Glomerular endothelial cell (primary cell): ENCODE measurements around the gene SRL. TPM values are rescaled to one million over a fixed set of nuclear protein-coding genes. Genes with fewer than 3 reads are reported as not detected.
"Not testable (repeated sequence)": the region's sequence is repeated elsewhere in the genome, so short reads cannot be mapped to it uniquely, and the experiment has no call there.

ENCODE experiments used
- DNase-seq: peaks from one replicate; pipeline ENCODE4 v3.0.0-alpha.2; 2011; ENCODE audit warnings: low read depth, low spot score; ENCODE audit errors: extremely low read depth
- total RNA-seq: library from RNA; depleted of rRNA; stranded (reverse); fragments of >200 nt; gene quantifications from 2 replicates; pipeline ENCODE4 v1.2.3, GENCODE V29; 2015

The SRL gene
- total RNA-seq, 1 donor from 2014 or later = 0.06 TPM

DNA sequence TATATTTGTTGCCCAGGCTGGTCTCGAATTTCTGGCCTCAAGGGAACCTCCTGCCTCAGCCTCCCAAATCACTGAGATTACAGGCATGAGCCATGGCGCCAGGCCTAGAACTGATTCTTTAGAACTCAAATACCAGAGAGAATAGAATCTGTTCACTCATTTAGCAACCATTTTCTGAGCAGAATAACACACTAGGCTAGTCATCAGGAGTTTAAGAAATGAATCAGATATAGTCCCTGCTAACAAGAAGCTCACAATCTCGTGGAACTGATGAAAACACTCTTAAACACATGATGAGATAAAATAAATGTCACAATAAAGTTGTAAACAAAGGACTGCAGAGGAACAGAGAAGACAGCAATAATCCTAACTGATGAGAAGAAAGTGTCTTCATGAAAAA, 69.8 kb downstream of the SRL start:
- no peak for DNase-seq

DNA sequence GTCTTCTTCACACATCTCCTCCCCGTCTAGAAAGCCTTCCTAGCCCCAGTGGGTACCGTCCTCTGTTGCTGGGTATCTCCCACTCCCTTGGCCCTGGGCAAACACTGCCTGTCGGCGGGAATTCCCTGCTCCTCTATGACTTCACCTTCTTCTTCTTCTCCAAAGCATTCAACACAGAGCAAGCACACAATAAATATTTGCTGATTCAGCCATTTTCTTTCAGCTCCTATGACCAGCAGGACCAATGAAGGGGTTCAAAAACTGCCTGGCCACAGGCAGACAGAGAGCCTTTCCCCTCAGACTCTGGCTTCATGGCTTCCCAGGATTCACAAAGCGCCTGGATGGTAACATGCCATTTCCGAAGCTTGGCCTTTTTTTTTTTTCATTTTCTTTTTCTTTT, 72.5 kb downstream of the SRL start:
- no peak for DNase-seq

DNA sequence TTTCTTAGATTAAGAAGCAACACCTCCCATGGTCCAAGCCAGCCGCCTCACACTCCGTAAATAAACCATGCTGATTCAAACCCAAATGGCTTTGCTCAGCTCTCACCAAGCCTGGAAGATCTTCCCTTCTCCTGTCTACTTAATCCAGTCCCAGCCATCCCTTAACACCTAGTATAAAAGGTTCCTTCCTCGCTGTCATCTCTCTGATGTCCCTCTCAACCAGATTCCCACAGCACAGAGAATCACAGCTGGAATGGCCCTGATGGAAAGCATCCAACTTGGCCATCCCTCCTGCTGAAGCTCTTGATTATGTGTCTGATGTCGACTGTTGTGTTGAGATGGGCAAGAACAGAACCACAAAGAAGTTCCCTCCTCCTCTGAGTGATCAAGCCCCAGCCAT, 75.1 kb downstream of the SRL start:
- no peak for DNase-seq

DNA sequence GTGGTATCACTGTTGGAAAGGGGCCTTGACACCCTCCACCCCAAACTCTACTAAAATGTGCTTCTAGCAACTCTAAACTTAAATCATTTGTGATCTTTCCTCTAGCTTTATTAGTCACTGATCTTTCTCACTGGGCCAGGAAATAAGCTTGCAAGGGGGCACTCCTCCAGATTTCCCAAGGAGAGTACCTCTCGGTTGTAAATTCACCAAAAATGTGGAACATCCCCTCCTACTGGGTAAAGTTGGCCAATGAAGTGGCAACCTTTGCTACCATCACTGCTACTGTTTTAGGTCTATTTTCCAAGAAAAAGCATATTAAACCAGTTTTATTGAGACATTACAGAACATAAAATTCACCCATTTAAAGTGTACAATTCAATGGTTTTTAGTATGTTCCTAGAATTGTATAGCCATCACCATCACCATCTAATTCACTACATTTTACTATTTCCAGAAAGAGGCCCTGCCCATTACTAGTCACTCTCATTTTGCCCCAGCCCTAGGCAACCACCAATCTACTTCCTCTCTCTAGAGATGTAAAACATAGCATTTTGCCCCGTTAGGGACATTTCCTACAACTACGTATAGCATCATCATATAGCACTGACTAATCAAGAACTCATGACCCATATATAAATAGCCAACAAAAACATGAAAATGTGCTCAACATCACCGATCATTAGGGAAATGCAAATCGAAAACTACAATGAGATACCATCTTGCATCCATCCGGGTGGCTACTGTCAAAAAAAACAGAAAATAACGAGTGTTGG, 81.0 kb downstream of the SRL start:
- no peak for DNase-seq

DNA sequence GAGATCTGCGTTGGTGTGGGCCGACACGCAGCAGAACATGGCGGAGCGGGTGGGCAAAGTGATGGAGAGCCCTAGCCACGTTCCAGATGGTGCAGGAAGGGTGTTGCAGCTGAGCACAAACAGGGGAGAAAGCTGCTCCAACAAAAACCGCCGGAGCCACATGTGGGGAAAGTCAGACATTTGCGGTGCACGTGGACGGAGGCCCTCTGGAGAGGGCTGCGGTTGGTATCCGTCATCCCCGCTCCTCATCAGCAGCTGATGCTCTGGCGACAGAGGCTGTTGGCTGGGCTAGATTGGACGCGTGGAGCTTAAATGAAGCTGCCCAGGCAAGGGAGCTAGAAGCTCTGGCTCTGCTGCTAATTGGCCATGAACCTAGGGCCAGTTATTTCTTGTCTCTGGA, 82.2 kb downstream of the SRL start:
- DNase-seq = no peak

DNA sequence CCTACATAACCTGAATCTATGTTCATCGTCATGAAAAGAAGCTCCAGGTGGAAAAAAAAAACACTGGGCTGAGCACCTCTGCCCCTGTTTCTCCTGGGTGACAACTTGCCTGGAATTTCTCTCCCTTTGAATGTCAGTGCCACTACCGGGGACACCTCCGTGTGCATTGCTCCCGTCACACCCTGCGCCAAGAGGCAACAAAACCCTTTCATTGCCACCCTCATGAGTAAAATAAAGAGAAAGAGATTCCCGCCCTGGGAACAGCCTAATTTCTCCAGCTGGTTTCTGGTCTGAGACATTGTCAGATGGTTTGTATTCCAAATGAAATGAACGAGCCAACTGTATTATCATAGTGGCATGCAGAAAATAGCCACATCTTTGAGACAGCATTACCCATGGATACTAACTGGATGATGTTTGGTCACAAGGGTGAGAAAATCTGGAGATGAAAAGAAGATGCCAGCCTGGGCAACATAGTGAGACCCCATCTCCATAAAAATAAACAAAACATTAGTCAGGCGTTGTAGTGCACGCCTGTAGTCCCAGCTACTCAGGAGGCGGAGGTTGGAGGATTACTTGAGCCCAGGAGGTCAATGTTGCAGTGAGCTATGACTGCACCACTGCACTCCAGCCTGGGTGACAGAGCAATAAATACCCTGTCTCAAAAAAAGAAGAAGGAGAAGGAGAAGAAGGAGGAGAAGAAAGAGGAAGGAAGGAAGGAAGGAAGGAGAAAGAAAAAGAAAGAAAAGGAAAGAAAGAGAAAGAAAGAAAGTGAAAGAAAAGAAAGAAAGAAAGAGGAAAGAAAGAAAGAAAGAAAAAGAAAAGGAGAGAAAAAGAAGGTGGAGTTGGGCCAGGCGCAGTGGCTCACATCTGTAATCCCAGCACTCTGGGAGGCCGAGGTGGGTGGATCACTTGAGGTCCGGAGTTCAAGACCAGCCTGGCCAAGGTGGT, 83.5 kb downstream of the SRL start:
- no peak for DNase-seq

DNA sequence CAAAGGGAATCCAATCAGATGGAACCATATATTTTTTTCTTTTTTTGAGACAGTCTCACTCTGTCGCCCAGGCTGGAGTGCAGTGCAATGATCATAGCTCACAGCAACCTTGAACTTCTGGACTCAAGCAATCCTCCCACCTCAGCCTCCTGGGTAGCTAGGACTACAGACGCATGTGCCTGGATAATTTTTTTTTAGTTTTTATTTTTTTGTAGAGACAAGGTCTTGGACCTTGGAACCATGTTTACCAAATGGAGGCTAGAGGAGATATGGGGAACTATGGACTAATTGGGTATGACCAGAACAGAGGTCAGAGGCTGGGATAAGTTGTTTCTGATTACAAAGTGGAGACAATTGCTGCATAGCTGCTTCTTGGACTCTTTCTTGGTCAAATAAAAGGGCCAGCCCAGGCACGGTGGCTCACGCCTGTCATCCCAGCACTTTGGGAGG, 84.5 kb downstream of the SRL start:
- no peak for DNase-seq

DNA sequence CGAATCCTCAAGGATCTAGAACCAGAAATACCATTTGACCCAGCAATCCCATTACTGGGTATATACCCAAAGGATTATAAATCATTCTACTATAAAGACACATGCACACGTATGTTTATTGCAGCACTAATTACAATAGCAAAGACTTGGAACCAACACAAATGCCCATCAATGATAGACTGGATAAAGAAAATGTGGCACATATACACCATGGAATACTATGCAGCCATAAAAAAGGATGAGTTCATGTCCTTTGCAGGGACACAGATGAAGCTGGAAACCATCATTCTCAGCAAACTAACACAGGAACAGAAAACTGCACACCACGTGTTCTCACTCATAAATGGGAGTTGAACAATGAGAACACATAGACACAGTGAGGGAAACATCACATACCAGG, 85.4 kb downstream of the SRL start:
- not testable (repeated sequence) for DNase-seq

DNA sequence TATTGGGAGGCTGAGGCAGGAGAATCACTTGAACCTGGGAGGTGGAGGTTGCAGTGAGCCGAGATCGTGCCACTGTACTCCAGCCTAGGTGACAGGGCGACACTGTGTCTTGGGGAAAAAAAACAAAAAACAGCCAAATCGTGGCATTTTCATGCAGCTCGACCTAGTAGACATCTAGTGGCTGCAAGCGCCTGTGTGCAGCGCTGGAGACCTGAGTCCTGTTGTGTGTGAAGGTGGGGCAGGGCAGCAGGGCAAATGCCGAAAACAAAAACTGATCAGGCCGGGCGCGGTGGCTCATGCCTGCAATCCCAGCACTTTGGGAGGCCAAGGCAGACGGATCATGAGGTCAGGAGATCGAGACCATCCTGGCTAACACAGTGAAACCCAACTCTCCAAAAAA, 88.5 kb downstream of the SRL start:
- not testable (repeated sequence) for DNase-seq

DNA sequence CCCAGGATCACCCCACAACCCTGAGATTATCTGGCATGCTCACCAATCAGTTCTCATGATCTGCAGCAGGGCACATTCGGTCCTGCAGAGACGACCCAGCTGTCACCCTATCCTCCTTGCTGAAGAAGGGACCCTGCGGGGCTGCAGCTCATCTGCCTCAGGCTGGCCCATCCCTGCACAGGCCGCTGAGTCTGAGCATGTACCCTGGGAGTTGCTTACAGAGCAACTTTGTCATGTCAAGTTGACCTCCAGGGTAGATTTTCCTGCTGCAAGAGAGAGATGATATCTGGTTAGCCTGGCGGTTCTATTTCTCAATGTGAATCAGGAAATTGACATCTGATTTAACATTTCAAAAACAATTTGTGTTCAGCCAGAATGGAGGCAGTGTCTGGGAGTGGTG, 89.6 kb downstream of the SRL start:
- no peak for DNase-seq

DNA sequence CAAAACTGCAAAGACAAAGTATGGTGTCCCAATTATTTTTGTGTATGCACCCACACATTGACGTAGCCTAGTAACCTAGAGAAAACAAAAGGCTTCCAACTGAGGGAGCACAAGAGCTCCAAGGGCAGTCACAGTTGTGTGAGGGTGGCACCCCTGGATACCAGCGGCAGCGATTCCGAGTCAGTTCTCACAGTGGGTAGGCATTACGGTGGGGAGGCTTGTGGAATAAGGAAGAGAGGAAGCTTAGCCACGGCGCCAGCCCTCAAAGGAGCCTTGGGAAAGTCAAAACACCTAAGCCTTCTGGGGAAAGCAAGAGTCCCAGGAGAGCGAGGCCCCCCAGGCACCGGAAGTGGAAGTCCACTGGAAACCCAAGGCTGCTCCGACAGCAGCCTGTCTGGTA, 94.6 kb downstream of the SRL start:
- no peak for DNase-seq

DNA sequence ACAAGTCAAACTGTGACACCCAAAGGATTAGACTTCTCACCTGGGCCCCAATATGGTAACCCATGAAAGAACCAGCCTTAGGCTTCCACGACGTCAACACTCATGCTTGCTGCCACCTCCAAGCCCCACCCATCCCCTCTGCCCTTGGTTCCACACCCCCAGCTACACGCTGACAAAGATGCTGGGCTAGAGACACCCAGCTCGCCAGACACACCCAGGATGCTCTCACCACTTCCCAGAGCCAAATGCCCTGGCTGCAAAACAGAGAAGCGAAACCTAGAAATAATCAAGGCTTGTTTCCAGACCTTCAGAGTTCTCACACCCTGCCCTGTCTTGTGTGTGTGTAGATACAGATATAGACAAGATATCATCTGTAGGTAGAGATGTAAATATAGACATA, 99.6 kb downstream of the SRL start:
- no peak for DNase-seq

DNA sequence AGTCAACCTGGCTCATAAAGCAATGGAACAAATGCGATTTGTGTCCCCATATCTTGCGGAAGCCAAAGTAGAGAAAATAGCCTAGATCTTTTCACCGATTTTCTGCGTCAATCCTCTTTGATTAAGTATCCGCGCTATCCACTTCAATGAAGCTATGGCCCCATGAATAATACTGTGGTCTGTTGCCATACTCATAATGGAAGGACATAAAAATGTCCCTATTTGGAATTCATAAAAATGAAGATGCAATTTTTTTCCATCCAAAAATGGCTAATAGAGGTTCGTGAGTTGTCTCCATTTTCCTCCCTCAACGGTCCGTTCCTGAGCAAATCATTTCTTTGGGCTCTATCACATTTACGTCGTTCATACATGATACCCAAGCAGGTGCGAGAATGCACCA, 100.3 kb downstream of the SRL start:
- DNase-seq = no peak

DNA sequence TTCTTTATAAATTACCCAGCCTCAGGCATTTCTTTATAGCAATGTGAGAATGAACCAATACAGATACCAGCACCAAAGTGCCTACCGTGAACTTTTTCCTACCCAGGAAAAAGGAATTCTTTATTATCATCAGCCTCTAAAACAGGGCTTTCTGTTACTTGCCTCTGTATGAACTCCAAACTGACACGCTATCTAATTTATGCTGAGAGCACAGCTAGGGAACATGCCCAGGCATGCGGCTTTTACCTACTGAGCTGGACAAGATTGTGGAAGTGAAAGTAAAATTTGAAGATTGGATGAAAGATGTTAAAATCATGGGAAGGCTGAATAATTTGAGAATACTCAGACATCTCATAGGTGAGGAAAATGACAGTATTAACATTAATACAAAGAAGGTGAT, 101.2 kb downstream of the SRL start:
- no peak for DNase-seq

DNA sequence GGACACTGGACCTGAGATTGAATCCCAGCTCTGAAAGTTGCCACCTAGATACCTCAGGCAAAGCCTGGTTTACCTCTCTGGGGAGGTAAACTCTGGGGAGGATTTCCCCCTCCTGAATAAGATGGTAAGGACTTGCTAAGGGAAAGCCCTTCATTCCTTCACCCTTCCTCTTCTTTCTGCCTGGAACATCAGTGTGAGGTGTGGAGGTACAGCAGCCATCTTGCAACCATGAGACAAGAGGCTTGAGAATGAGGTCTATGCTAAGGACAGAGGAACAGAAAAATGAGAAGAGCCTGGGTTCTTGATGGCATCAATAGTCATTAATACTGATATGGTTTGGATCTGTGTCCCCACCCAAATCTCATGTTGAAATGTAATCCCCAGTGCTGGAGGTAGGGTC, 101.9 kb downstream of the SRL start:
- DNase-seq = no peak

Other genes with a start within 250 kb of the SRL start
- gene ADCY9, start 125.6 kb downstream of the SRL start, total RNA-seq = 13.6 and 18.3 TPM in 2 replicates
- gene TFAP4, start 30.9 kb upstream of the SRL start, total RNA-seq = 4.2 and 4.8 TPM in 2 replicates
- gene GLIS2, start 74.0 kb upstream of the SRL start, total RNA-seq = 3.1 and 5.9 TPM in 2 replicates
- gene PAM16, start 109.2 kb upstream of the SRL start, total RNA-seq = 35.3 and 57.8 TPM in 2 replicates
- gene VASN, start 129.8 kb upstream of the SRL start, total RNA-seq = 5.7 and 6.8 TPM in 2 replicates
- gene CORO7, start 174.5 kb upstream of the SRL start, total RNA-seq = 79.0 and 96.6 TPM in 2 replicates
- 35.2 and 39.8 TPM in 2 replicates for gene DNAJA3, start 183.8 kb upstream of the SRL start, total RNA-seq
- gene NMRAL1, start 232.5 kb upstream of the SRL start, total RNA-seq = 48.4 and 51.2 TPM in 2 replicates
- 128 and 147 TPM in 2 replicates for gene HMOX2, start 234.3 kb upstream of the SRL start, total RNA-seq